Left renal pelvis (tissue), 4 donors: ENCODE data around the gene PNPLA2. TPM values are rescaled to one million over a fixed set of nuclear protein-coding genes. Genes with fewer than 3 reads are reported as not detected.

ENCODE experiments used
- DNase-seq, 4 donors: peaks; one replicate each; pipeline ENCODE4 v3.0.0-alpha.2; 2013; ENCODE audit warnings: low read depth in 4 of 4, low spot score in 3 of 4
- polyA plus RNA-seq, 4 donors: library from polyadenylated mRNA; unstranded; fragments of 120-200 nt; gene quantifications; one replicate each; pipeline ENCODE4 v1.2.1, GENCODE V29; 2013; ENCODE audit not compliant: insufficient read length in 4 of 4

Gene PNPLA2, protein sequence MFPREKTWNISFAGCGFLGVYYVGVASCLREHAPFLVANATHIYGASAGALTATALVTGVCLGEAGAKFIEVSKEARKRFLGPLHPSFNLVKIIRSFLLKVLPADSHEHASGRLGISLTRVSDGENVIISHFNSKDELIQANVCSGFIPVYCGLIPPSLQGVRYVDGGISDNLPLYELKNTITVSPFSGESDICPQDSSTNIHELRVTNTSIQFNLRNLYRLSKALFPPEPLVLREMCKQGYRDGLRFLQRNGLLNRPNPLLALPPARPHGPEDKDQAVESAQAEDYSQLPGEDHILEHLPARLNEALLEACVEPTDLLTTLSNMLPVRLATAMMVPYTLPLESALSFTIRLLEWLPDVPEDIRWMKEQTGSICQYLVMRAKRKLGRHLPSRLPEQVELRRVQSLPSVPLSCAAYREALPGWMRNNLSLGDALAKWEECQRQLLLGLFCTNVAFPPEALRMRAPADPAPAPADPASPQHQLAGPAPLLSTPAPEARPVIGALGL
- 10 to 100 TPM; 30.5 to 92.4 (median 44.1) TPM for polyA plus RNA-seq

DNA sequence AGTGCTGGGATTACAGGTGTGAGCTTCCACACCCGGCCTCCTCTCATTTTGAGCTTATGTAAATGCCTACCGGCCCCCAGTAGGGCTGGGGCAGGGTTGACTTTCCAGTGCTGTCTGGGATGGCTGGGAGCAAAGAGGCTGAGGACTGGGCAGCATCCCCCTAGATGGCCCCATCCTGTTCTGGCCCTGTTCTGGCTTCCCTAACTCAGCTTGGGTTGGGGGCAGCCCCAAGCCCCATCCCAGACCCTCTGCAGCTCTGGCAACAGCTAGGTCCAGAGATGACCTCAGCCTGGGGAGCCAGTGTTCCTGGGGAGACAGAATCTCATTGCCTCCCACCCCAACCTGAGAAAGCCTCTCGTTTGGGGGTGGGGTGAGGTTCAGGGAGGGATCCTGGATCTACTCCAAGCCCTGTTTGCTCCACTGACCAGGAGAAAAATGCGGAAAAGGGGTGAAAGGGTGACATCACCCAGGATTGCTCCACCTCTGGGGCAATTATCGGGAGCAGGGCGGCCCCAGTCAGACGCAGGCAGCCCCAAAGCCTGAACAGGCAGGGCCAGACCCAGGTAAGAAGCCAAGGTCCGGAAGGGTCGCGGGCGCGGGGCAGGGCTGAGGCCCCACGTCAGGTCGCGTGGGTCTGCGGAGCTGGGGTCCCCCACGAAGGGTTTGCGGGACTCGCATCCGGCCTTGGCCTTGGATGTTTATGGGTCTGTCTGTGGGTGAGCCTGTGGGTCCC, at the start of gene PNPLA2:
PNPLA2 (plus strand) TSS at position 519 of the 733 bp plus-strand sequence. CDS start 805 bp downstream, outside the sequence.
- DNase-seq, result no peak

DNA sequence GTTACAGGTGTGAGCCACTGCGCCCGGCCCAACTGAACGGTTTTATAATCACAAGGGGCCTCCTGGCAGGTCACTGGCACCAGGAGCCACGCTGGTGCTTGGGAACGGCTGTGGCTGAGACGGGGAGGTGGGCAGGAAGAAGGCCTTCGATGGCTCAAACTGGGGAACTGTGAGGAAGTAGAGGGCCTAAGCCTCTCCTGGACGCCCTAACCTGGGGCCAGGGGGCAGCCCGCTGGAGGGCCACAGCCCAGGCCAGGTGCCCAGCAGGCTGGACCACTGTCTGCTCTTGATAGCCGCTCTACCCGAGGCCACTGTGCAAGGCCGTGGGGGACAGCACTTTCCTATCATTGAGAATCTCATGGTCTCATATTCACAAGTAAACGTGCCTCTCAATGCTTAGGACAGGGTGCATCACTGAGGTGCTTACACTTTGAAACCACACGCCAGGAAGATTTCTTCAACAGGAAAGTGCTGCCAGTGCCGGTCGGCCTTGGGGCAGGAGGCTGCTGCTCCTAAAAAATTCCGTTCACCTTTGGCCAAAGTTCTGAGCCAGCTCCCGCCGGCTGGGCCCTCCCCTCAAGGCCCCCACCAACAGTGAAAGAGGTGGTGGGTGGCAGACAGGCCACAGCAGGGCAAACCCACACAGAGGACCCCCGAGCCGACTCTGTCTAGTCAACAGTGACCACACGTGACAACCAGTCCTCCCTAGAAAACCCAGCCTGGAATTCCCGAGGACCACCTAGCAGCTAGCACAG, 48.6 kb upstream of the PNPLA2 start:
- no peak for DNase-seq

DNA sequence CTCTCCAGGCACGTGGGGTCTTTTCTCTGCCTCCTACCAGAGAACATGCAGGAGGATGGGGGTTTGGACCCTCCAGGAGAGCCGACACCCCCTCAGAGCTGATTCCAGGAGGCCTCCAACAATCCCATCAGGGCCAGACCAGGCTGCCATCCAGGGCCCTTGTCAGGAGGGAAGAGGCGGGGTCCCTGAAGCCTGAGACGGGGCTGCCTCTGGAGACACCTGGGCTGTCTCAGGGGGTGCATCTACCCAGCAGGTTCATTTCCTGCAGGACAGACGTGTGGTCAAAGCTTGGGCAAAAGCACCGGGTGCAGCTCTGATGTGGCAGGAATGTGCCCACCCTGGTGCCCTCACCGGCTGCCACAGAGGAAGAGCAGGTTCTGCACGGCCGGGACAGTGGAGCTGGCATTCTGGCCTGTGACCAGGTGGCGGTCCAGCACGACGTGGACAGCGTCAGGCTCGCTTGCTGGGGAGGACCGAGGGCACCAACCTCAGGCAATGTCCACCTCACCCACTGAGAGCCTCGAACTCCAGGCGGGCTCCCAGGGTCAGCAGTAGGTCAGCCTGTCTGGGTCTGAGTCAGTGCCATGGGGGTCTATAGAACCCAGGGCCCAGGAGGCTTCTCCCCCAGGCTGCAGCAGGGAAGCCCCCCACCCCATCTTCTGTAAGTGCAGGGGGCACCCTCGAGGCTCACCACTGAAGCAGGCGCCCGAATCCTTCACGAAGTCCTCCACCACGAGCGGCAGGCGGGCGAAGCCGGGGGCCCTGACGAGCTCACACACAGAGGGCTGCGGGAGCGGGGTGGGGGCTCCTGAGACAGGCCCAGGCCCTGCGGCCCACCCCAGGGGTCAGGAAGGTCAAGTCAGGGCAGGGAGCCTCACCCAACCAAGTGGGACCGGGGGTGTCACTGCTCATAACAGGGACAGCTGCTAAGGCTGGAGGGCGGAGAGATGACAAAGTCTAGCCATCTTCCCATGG, 47.8 kb upstream of the PNPLA2 start:
- DNase-seq, result no peak

DNA sequence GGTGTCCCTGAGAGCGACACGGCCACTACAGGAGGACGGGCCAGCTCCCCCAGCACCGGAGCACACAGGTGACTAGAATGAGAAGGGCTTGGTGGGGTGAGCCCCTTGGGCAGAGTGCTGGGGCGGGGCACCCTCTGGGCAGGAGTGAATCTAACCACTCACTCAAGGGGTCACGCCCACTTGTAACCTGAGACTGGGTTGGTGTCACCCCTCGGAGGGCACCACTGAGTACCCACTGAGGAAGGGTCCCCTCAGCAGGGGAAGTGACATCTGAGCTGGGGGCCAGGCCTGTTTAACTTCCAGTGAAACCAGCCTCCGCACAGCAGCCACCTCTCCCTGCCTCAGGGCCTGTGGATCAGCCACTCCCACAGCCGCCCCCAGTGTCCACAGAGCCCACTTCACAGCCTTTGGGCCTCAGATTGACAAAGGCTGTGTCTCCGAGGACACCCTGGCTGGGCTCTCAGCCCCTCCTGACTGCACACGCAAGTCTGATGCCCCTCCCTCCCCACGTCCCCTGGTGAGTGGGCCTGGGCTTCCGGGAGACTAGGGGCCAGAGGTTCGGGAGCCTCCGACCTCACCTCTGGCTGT, 47.0 kb upstream of the PNPLA2 start:
- DNase-seq, result no peak

DNA sequence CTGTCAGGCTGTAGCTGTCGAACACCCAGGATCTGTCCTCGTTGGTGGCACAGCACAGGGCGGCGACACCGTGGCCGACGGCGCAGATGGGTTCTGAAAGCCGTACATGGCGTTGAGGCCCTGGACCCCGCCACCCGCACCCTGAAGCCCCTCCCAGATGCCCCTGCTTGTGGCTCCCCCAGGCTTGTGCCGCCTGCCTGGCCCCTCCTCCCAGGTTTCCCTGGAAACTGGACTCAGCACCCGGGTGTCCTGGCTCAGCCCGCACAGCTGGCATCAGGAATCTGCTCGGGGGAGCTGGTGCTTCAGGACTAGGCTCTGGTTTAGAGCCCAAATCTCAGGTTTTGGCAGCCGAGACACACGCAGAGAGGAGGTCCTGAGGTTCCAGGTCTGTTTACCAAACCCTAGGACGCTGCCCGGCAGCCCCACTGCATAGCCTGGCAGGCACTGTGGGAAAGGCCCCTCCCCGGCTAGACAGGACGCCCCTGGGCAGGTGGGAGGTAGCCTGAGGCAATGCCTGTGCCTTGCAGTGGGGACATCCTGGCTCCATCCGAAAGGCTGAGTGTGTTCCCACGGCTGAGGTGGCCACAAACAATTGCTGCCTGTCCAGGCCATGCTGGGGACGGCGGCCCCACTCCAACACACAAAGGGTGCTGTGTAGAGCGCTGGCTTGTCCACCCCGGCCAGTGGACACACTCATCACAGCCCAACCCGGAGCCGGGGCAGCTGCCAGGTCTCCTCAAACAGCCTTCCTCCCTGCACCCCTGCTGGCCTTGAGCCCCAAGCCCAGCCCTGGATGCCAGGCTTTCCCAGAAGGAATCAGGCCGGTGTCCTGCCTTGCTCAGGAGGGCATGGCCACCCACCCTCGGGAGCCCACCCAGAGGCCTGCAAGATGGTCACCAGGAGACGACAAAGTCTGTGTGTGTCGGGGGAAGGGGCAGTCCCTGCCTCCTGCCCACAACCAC, 46.0 kb upstream of the PNPLA2 start:
- DNase-seq, result no peak

DNA sequence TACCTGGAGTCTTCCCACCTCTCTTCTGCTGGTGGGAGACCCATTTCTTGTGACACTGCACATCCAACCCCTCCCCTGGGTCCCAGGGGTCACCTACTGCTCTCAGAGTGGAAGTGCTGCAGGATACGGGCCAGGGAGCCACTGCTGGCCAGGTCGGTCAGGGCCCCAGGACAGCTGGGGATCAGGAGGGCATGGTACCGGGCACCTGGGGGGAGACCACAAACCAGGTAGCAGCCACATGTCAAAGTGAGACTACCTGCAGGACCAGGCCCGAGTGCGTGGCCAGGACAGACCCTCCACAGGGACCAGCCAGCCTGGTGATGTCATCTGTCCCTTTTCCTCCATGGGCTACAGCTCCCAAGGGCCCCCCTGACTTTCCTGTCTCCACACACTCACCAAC, 45.3 kb upstream of the PNPLA2 start:
- DNase-seq, result no peak

DNA sequence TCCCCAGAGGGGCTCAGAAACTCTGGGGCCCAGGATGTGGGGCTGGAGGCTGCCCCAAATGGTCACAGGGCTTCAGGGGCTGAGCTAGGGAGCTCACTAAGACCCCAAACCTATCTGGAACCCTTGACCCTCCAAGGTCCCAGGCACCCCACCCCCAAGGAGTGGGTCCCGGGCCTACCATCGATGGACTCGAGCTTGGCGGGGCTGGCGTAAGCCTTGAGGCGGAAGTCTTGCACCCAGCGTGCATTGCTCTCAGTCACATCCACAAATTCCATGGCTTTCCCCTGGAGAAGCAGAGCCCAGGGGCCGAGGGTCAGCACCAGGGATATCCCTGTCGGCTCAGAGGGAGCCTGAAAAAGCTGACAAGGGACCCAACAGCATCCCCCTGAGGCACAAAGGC, 44.9 kb upstream of the PNPLA2 start:
- DNase-seq, result no peak

DNA sequence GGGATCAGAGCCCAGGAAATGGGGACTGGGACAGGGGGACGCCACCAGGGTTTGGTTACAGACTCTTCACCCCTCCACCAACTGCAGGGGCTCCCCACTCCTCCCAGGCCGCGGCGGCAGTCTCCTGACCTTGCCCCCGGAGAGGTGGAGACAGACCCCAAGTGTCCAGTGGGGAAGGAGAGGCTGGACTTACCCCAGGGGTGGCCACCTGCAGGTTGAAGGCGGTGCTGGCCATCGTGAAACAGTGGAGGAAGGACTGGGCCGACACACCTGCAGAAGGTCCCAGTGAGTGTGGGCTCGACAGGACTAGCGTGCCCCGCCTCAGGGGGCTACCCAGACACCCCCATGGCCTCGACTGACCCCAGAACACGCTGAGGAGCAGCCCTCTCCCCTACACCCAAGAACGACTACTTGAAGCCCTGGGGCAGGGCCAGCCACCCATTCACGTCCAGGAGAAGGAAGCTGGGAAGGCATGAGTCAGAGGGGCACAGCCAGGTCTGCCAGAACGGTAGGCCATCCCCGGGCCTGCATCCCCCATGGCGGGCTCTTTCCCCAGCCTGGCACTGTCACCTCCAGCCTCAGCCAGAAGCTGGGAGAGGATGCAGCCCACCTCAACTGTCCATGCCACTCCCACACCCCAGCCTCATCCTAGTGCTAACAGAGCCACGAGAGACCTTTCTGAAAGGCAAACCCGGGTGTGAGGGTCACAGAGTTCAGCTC, 43.7 kb upstream of the PNPLA2 start:
- no peak for DNase-seq

DNA sequence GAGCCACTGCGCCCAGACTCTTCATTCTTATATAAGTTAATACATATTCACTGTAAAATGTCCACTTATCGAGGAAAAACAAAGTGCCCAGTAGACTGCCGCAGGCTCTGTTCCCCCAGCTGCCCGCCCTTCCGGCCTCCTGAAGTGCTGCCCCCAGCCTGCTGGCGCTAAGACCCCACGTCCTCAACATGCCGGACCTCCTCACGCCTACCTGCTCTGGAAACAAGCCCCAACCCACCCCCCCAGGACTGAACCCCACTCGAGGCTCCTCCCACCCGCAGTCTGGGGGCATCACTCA, 42.5 kb upstream of the PNPLA2 start:
- no peak for DNase-seq

DNA sequence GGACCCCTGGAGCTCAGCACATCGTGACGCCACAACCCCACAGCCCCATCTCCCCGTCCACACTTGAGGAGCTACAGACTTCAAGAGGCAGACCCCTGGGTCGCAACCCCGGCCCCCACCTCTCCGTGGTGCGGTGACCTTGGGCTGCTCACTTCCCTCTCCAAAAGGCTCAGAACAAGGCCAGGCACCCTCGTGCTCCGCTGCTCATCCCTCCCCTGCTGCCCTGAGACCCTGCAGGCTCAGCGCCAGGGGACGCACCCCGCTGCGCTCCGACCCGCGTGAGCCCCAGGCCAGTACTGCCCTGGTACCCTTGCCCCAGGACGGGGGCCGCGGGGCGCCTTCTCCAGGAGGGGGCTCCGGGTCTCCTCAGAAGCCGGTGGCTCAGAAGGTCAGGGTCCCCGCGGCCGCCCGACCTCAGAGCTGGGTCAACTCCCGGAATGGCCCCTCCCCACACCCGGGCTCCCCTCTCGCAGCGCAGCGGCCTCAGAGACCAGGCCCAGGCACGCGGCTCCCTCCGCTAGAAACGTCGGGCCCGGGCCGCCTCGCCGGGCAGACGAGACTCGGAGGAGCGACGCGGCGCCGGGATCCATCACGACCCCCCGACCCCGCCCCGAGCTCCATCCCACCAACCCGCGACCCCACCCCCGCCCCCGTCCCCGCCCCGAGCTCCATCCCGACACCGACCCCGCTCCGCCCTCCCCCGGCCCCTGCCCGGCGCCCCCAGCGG, 42.0 kb upstream of the PNPLA2 start:
- DNase-seq, result no peak

DNA sequence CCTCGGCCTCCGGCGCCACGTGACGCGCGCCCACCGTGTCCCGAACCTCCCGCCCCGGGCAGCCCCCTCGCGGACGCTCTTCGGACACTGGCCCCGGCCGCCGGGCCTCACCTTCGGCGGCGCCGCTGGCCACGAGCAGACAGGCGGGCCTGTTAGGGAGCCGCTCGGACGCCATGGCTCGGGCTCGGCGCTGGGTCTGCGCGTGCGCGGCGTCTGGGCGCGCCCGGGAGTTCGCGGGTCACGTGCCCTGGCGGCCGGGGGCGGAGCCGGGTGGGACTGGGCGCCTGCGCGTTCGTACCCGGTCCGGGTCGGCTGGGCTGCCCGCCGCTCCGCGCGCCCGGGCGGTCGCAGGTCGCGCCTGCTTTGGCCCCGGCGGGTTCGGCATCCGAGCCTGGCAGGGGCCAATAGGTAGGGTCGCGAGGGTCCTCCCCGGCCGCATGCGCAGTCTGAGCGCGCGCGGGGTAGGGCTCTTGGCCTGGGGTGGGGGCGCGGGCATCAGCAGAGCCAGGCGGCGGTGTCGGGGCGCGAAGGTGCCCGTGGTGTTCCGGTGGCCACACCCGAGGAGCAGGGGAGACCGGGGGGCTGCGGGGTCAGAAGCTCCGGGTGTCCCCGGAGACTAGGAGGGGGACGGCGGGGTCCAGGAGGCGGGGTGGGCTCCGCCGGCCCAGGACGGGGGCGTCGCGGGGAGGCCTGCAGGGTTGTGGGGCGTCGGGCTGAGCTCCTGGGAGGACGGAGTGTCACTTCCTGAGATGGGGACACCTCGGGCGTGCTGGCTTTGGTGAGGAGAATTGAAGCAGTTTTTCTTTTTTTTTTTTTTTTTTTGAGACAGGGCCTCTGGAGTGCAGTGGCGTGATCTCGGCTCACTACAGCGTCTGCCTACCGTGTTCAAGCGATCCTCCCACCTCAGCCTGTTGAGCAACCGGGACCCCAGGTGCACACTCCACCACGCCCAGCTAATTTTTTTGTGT, 41.1 kb upstream of the PNPLA2 start, which contains the start of gene GATD1:
GATD1 (minus strand) TSS at position 200 of the 968 bp plus-strand sequence; CDS start at position 175, 25 bp downstream.
- DNase-seq, result peak; percentile 53 to 84 (median 80)

DNA sequence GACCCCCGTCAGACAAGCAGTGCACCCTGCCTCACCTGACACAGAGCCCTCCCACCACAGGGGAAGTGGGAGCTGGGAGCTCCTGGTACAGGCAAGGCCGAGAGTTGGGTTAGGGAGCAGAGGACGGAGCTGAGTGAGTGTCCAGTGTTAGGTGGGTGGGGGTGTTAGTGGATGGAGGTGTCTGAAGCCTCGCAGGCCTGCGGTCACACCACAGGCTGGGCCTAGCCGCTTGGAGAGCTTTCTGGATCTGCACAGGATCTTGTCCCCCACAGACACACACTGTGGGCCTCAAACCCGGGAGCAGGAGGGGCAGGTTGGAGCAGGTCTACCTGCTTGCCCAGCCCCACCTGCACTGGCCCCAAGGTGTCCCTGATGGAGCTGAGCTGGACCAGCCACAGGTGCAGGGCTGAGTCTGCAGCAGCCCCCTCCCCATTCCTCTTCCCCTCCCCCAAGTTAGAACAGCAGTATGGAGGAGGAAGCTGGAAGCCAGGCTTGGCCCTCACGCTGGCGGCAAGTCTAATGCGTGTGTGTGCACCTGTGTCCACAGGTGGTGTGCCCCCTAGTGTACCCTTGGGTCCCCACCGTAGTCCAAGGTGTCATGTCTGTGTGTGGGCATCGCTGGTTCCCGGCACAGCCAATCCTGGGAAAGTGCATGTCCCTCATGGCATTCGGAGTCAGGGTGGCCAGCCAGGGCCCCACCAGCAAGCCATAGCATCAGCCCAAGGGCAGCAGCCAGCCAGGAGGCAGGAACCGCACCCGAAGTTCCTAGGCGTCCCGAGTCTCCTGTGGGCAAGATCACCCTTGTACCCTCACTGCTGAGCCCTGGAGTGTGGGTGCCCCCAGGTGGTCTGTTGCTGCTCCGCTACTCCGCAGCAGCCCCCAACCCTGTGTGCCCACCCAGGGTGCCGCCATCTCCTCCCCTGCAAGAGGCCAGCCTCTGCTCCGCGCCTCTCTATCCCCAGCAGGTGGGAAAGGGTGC, 39.4 kb upstream of the PNPLA2 start:
- DNase-seq, result no peak

DNA sequence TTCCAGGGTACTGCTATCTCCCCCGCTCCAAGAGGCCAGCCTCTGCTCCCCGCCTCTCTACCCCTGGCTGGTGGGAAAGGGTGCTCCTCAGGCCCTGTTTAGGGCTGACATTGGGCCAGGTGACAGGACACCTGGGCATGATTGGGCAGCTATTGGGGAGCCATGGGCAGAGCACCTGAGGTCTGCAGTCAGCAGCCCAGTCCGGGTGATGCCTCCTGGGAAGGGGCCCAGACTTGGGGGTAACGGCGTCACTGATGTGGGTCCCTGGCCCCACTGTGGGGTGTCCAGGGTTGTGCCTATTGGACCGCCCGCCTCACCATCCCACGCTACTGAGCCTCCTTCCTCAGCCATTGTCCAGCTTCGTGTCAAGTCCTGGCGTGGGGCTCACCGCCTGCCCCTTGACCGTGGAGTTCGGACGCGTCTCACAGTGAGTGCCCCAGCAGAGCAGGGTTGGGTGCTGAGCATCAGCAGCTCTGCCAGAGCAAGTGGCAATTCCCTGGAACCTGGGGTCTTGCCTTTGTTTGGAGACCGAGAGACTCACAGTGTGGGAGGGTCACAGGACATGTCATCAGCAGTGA, 38.7 kb upstream of the PNPLA2 start:
- no peak for DNase-seq
